Smooth muscle cell (in vitro differentiated cells): Measurements from ENCODE around the gene MX2. TPM values are rescaled to one million over a fixed set of nuclear protein-coding genes. Genes with fewer than 3 reads are reported as not detected.

Experiments
- DNase-seq: peaks from one replicate; lab custom pipeline; 2025; ENCODE audit not compliant: unreplicated experiment; lab: John Stamatoyannopoulos, UW
- H2AFZ ChIP-seq: fragments of 200-600 bp; sonication (generic); 2 replicates; pipeline ENCODE4 v1.6.0; 2016; ENCODE audit warnings: antibody characterized with exemption, low read depth, mild to moderate bottlenecking
- H3F3A ChIP-seq: fragments of 200-600 bp; sonication (generic); 2 replicates; pipeline ENCODE4 v1.6.0; 2017; ENCODE audit warnings: antibody characterized with exemption, low read depth
- H3K27ac ChIP-seq: fragments of 200-600 bp; sonication (generic); 2 replicates; pipeline ENCODE4 v1.5.1; 2016; ENCODE audit warnings: low read depth, mild to moderate bottlenecking
- H3K27me3 ChIP-seq: fragments of 200-600 bp; sonication (generic); 2 replicates; pipeline ENCODE4 v1.6.1; 2016; ENCODE audit warnings: low read depth, mild to moderate bottlenecking
- H3K36me3 ChIP-seq: fragments of 200-600 bp; sonication (generic); 2 replicates; pipeline ENCODE4 v1.5.1; 2016; ENCODE audit warnings: low read depth
- H3K4me1 ChIP-seq: fragments of 200-600 bp; sonication (generic); 2 replicates; pipeline ENCODE4 v1.5.1; 2016; ENCODE audit warnings: low read depth
- H3K4me2 ChIP-seq: fragments of 200-600 bp; sonication (generic); 2 replicates; pipeline ENCODE4 v1.6.0; 2016; ENCODE audit warnings: mild to moderate bottlenecking
- H3K4me3 ChIP-seq: fragments of 200-600 bp; sonication (generic); 2 replicates; pipeline ENCODE4 v1.5.1; 2016; ENCODE audit warnings: mild to moderate bottlenecking
- H3K79me2 ChIP-seq: fragments of 200-600 bp; sonication (generic); 2 replicates; pipeline ENCODE4 v1.6.0; 2016; ENCODE audit warnings: low read depth, mild to moderate bottlenecking
- H3K9ac ChIP-seq: fragments of 200-600 bp; sonication (generic); 2 replicates; pipeline ENCODE4 v1.6.0; 2016; ENCODE audit warnings: low read depth
- H3K9me3 ChIP-seq: fragments of 200-600 bp; sonication (generic); replicated peaks from 2 replicates; pipeline ENCODE4 v1.5.1; 2016; ENCODE audit warnings: low read depth
- H4K20me1 ChIP-seq: fragments of 200-600 bp; sonication (generic); 2 replicates; pipeline ENCODE4 v1.6.0; 2016; ENCODE audit warnings: low read depth
- CTCF ChIP-seq: fragments of 200-600 bp; sonication (generic); IDR thresholded peaks from 2 replicates; pipeline ENCODE4 v1.5.1; 2017; ENCODE audit warnings: borderline replicate concordance, mild to moderate bottlenecking, antibody characterized with exemption; ENCODE audit not compliant: insufficient read depth, poor library complexity, severe bottlenecking
- WGBS: methylation state at CpG from one replicate; pipeline ENCODE4 v1.1.7; 2016; ENCODE audit warnings: low lambda C conversion rate; 5-methylcytosine and 5-hydroxymethylcytosine counted together
- polyA plus RNA-seq: library from polyadenylated mRNA; unstranded; fragments of >200 nt; fragmentation: Nextera tagmentation; extraction: Ambion mirVana; gene quantifications from 2 replicates; pipeline ENCODE4 v1.2.1, GENCODE V29; 2016
- total RNA-seq: library from RNA; depleted of rRNA; stranded (reverse); fragments of >200 nt; gene quantifications from 2 replicates; pipeline ENCODE4 v1.2.3, GENCODE V29; 2014

Gene MX2
- total and polyA plus RNA-seq, 2 experiments from 2014 or later: 2.5 to 3.1 TPM

DNA sequence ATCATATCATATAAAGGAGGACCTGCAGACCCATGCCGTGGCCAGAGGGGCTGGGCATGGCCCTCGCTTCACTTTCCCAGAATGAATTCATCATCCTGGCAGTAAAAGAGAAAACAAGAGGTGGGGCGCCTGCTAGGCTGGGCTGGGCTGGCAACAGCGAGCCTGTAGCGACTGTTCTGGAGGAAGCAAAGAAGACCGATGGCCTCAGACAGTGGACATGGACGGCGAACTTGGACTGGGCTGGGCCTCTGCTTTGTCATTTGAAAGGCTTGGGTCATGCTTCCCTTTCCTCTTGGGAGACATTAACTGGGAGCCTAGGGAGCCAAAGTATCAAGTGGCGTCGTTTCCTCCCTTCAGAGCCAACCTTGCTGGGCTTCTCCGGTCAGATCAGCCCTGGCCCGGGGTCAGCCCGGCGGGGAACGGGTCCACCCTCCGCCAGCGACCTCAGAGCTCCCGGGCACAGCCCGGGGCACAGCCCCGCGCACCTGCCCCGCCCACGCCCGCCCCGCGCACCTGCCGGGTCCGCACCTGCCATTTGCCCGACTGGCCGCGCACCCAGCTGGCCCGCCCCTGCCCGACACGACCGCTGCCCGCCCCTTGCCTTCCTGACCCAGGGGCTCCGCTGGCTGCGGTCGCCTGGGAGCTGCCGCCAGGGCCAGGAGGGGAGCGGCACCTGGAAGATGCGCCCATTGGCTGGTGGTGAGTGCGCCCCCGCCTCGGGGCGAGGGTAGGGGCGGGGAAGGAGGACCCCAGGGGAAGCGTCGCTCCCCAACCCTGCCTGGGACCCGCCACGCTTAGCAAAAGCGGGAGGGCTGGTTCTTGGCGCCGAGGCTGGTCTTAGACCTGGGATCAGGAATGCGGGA lies 45.4 kb upstream of the MX2 start, which contains the start of gene FAM3B:
TSS of gene FAM3B (plus strand) at position 602 of the 863 bp plus-strand sequence. CDS start at position 681, 79 bp downstream.
- H3K4me2 ChIP-seq: peak within 1 kb of the TSS; percentile 76
- H3K27me3 ChIP-seq: peaks cover 46% of the 10 kb centered on the region
- no peak within 1 kb of the TSS for H3K9ac ChIP-seq
- DNase-seq: no peak
- WGBS: 11% methylated on average over 49 of the region's 55 CpGs
- no peaks in the 10 kb centered on the region for H3K79me2 ChIP-seq
- H3K4me3 ChIP-seq: peak within 1 kb of the TSS; percentile 42
- H4K20me1 ChIP-seq: no peaks in the 10 kb centered on the region
- no peak within 1 kb of the TSS for H3K27ac ChIP-seq
- H3F3A ChIP-seq: no peaks in the 10 kb centered on the region
- no peaks in the 10 kb centered on the region for H3K9me3 ChIP-seq
- TF ChIP-seq CTCF: no peak
- no peaks in the 10 kb centered on the region for H3K4me1 ChIP-seq
- H2AFZ ChIP-seq: no peak within 1 kb of the TSS
- no peaks in the 10 kb centered on the region for H3K36me3 ChIP-seq

DNA sequence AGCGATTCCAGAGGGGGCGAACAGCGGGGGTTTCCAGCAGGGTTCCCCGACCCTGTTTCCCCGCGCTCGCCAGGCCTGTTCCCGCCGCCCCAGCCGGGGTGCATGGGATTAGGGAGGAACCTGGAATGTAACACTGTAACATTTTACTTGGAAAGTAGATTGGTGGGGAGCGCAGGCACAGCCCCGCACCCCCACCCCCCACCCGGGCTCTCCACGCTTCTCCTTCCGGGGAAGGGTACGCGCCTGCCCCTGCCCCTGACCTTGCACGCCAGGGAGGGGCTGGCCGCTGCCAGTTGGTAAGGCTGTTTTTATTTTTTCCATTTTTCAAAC lies 44.8 kb upstream of the MX2 start:
- no peak for TF ChIP-seq CTCF
- Histone ChIP-seq H3K9me3 (no peaks in the 10 kb centered on the region), H2AFZ (no peak overlapping the region), H3K4me2 (peak overlapping the region; percentile 76), H3K27me3 (peaks cover 46% of the 10 kb centered on the region), H3K4me3 (peak overlapping the region; percentile 42), H3F3A (no peaks in the 10 kb centered on the region), H3K36me3 (no peaks in the 10 kb centered on the region), H3K9ac (no peak overlapping the region), H3K4me1 (no peaks in the 10 kb centered on the region), H3K27ac (no peak overlapping the region), H4K20me1 (no peaks in the 10 kb centered on the region), H3K79me2 (no peaks in the 10 kb centered on the region)
- no peak for DNase-seq
- WGBS: 16% methylated on average over 19 of the region's 19 CpGs

DNA sequence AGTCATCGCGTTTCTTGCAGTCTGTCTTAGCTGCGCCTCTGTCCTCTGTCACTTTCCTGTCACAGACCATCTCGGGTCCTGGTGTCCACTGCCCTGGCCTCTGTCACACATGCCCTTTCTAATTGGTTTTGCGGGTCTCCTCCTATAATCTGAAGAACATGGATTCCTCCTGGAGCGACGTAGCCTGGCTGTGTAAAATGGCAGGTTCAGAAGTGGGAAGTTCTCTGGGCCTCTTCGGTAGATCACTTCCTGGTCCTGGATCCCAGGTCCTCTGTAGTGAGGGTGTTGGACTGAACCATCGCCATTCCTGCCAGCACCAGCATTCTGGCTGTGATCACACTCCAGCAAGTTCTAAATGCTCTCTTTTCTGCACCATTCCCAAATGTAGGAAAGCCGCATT lies 44.4 kb upstream of the MX2 start:
- no peaks in the 10 kb centered on the region for H3K79me2 ChIP-seq
- H3K27me3 ChIP-seq: peaks cover 46% of the 10 kb centered on the region
- H3K4me3 ChIP-seq: peak overlapping the region; percentile 42
- H3K9me3 ChIP-seq: no peaks in the 10 kb centered on the region
- WGBS: 71% methylated on average over 10 of the region's 10 CpGs
- H3K4me1 ChIP-seq: no peaks in the 10 kb centered on the region
- no peak overlapping the region for H2AFZ ChIP-seq
- no peaks in the 10 kb centered on the region for H4K20me1 ChIP-seq
- no peak for TF ChIP-seq CTCF
- no peak overlapping the region for H3K4me2 ChIP-seq
- H3F3A ChIP-seq: no peaks in the 10 kb centered on the region
- H3K27ac ChIP-seq: no peak overlapping the region
- no peak for DNase-seq
- H3K36me3 ChIP-seq: no peaks in the 10 kb centered on the region
- H3K9ac ChIP-seq: no peak overlapping the region

DNA sequence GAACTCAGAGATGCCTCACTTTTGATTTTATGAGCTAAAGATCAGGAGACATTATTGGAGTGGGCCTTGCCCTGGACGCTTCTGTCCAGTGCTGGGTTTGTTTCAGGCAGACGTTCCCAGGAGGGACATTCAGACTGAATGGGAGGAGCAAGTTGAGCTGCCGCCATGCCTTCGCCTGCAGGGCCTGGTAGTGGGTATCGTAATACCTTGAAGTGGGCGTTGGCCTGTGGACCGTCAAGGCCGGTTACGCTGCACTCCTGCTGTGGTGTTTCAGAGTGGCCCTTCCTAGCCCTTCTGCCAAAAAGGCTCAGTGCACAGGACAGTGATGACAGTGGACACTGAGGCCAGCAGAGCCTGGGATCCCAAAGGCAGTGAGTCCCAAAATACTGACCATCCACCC lies 43.6 kb upstream of the MX2 start:
- Histone ChIP-seq H3K9ac (no peak overlapping the region), H3K9me3 (no peaks in the 10 kb centered on the region), H2AFZ (no peak overlapping the region), H3F3A (no peaks in the 10 kb centered on the region), H3K27ac (no peak overlapping the region), H3K4me2 (no peak overlapping the region), H3K4me1 (no peaks in the 10 kb centered on the region), H3K79me2 (no peaks in the 10 kb centered on the region), H3K36me3 (no peaks in the 10 kb centered on the region), H4K20me1 (no peaks in the 10 kb centered on the region), H3K27me3 (peaks cover 46% of the 10 kb centered on the region), H3K4me3 (no peak overlapping the region)
- WGBS: 89% methylated on average over 9 of the region's 9 CpGs
- no peak for TF ChIP-seq CTCF
- no peak for DNase-seq
